GM21576 (cell line): ENCODE measurements around the gene VSTM4.

Experiments
- ATAC-seq: cut with Tn5 transposase; IDR thresholded peaks from one replicate; pipeline ENCODE4 v1.9.1; 2021; ENCODE audit warnings: mild to moderate bottlenecking, moderate library complexity; ENCODE audit not compliant: unreplicated experiment

Gene VSTM4

DNA sequence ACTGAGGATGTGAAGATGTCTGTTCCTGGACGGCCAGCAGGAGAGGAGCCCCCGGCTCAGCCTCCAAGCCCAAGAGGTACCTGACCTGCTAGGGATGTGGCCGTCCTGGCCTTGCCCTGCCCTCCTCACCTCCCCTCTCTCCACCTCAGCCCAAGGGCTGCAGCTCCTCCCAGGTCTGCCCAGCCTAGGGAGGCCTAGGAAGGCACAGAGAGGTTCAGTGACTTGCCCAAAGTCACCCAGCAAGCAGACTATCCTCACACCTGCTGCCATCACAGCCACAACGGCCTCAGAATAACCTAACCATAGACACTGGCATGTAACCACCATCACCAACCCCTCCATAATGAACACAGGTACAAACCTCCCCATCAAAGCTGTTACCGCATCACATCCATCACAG is 137.0 kb downstream of the VSTM4 start:
- ATAC-seq, result no peak

DNA sequence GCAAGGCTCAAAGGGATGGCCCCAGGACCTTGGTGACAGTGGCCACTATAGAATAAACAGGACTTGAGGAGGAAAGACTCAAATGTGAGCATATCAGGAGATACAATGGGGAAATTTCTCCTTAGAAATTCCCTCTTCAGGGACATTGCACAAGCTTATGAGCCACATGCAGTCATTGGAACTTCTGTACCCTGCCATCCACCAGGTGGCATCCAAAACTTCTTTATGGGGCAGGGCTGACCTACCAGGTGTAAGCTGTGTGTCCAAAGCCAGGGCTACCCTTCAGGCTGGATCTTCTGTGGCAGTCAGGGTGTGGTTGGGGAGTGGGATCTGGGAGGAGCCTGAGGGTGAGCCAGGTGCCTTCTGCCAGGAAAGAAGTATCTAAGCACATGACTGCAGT is 139.1 kb downstream of the VSTM4 start:
- no peak for ATAC-seq

DNA sequence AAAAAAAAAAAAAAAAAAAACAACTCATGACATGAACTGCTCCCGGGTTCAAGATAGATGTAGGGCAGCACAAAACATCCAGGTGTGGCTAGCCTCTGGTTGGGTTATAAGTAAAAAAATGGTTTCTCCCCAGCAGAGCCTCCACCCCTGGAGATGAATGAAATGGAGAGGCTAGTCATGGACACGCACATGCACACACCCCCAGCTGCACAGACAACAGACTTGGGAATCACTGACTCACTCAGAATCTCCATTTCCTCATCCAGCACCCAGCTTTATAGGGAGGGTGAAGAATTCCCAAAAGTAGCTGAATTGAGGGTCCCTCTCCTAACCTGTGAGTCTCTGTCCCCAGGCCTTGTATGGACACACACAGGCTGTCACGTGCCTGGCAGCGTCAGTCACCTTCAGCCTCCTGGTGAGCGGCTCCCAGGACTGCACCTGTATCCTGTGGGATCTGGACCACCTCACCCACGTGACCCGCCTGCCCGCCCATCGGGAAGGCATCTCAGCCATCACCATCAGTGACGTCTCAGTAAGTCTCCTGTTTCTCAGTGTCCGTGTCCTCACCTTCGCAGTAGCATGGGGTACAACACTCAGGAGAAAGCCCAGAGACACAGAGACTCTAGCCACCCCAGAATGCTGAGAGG is 140.7 kb downstream of the VSTM4 start:
- no peak for ATAC-seq

DNA sequence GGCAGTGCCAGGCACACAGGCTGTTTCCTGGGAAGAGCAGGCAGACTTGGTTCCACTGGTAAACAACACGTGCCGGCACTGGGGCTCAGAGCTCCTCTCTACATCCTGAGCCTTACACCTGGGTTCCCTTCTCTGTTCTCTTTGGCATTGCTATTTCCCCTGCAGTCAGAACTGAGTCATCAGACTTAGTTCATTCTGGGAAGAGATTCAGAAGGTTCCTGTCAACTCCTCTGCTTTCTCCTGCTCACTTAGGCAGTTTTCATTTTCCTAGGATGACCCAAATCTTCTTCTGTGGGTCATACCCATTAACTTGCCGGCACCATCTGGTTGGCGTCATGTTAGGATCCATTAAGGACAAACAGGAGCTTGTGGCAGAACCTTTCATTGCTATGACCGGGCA is 142.3 kb downstream of the VSTM4 start:
- ATAC-seq, result no peak

DNA sequence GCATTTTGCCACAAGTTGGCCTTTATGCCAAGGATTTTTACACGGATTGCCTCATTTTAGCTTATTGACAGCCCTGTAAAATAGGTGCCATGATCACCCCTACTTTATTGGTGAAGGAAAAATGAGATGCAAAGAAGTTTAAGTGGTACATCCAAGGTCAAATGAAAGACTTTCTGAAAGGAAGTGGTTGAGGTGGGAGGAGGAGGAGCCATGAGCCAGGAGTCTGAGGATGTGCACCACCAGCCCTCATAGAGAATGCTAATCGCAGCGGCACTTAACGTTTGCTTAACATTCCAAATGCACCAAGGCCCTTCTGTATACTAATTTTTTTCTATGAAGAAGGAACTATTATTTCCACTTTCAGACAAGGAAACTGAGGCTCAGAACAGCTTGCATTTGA is 144.7 kb downstream of the VSTM4 start:
- ATAC-seq, result no peak

DNA sequence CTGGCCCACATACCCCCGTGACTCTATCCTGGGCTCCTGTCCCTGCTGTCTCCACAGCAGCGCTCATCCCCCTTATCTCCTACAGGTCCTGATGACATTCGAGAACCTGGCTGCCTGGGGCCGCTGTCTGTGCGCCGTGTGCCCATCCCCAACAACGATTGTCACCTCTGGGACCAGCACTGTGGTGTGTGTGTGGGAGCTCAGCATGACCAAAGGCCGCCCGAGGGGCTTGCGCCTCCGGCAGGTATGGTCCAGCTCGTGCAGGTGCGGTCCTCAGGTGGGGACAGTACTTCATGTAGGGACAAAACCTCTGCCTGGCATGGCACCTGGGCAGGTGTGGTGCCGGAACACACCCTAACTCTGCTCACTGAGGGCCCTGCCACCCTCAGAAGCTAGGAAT is 145.3 kb downstream of the VSTM4 start:
- no peak for ATAC-seq

DNA sequence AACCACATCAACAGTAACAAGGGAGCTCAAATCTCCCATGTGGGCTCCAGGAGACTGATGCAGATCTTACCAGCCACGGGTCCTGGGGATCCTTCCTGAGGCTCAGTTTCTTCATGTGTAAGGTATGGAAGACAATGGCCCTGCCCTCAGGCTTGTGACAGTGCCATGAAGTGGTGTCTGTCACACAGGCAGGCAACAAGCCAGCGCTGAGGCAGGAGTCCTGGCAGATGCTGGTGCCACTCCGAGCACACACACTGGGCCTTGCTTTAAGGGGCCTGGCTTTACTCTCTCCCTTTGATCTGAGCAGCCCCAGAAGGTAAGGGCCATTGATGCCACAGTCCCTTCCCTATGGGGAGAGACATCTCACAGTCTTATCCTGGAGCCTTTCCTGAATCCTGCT is 147.3 kb downstream of the VSTM4 start:
- ATAC-seq, result no peak

DNA sequence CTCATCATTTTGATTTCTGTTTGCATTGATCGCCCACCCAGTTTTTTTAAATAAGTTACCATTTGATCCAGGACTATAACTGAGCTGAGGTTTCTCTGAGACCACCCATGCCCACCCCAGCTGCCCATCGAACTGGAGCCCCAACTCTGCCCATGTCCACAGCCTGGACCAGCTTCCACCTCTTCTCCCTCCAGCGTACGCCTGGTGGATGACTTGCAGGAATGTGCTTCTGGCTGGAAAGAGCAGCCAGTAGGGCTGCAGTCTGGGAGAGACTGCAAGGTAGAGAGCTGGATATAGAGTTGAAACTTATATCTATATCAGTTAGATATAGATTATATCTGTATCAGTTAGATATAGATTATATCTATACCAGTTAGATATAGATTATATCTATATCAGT is 149.9 kb downstream of the VSTM4 start:
- no peak for ATAC-seq
